Panc1 (cell line): ENCODE measurements around the gene NEK6.

ENCODE experiments used
- SIN3A ChIP-seq: IDR thresholded peaks from 2 replicates; pipeline ENCODE4 v1.6.1; 2012; ENCODE audit warnings: low read depth, mild to moderate bottlenecking, low read length, moderate library complexity, borderline replicate concordance; ENCODE audit not compliant: insufficient read depth
- TF ChIP-seq, protein P1 (sequence below): fragments of 450-650 bp; IDR thresholded peaks from 2 replicates; pipeline ENCODE4 v1.5.1; 2017; ENCODE audit warnings: mild to moderate bottlenecking
- TF ChIP-seq, protein P2 (sequence below), 2 experiments: IDR thresholded peaks; 2 replicates each; pipeline ENCODE4 v1.6.1; 2011 to 2012; ENCODE audit warnings: low read depth in 2 of 2, control low read depth in 1 of 2, low read length in 1 of 2, mild to moderate bottlenecking in 1 of 2, moderate library complexity in 1 of 2; ENCODE audit not compliant: insufficient read depth in 1 of 2

DNA sequence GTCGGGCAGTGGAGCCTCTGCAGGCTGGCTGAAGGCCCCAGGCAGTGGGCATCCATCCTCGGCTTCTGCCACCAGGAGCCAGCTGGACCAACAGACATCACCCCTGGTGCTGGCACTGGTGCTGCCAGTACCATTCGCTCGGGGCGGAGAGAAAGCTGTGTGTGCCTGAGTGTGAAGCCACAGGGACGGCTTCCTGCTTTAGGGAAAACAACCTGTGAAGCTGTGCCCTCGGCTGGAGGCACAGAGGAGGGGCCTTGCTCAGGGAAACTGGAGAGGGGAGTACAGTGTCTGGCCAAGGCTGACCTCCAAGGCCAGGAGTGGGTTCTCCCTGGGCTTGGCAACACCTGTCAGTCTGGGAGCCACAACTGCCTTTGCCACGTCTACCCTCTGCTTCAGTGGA is 38.3 kb downstream of the NEK6 start:
- TF ChIP-seq, protein P1, sequence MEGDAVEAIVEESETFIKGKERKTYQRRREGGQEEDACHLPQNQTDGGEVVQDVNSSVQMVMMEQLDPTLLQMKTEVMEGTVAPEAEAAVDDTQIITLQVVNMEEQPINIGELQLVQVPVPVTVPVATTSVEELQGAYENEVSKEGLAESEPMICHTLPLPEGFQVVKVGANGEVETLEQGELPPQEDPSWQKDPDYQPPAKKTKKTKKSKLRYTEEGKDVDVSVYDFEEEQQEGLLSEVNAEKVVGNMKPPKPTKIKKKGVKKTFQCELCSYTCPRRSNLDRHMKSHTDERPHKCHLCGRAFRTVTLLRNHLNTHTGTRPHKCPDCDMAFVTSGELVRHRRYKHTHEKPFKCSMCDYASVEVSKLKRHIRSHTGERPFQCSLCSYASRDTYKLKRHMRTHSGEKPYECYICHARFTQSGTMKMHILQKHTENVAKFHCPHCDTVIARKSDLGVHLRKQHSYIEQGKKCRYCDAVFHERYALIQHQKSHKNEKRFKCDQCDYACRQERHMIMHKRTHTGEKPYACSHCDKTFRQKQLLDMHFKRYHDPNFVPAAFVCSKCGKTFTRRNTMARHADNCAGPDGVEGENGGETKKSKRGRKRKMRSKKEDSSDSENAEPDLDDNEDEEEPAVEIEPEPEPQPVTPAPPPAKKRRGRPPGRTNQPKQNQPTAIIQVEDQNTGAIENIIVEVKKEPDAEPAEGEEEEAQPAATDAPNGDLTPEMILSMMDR = no peak
- TF ChIP-seq, protein P2, sequence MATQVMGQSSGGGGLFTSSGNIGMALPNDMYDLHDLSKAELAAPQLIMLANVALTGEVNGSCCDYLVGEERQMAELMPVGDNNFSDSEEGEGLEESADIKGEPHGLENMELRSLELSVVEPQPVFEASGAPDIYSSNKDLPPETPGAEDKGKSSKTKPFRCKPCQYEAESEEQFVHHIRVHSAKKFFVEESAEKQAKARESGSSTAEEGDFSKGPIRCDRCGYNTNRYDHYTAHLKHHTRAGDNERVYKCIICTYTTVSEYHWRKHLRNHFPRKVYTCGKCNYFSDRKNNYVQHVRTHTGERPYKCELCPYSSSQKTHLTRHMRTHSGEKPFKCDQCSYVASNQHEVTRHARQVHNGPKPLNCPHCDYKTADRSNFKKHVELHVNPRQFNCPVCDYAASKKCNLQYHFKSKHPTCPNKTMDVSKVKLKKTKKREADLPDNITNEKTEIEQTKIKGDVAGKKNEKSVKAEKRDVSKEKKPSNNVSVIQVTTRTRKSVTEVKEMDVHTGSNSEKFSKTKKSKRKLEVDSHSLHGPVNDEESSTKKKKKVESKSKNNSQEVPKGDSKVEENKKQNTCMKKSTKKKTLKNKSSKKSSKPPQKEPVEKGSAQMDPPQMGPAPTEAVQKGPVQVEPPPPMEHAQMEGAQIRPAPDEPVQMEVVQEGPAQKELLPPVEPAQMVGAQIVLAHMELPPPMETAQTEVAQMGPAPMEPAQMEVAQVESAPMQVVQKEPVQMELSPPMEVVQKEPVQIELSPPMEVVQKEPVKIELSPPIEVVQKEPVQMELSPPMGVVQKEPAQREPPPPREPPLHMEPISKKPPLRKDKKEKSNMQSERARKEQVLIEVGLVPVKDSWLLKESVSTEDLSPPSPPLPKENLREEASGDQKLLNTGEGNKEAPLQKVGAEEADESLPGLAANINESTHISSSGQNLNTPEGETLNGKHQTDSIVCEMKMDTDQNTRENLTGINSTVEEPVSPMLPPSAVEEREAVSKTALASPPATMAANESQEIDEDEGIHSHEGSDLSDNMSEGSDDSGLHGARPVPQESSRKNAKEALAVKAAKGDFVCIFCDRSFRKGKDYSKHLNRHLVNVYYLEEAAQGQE (IDR thresholded peaks at IDR 0.05; ENCODE audit: insufficient read depth in 1 of 2, low read depth in 2 of 2, low read length in 1 of 2) = no peak
- TF ChIP-seq SIN3A = no peak
